ENCODE data around the gene SCNN1G.

Gene SCNN1G

DNA sequence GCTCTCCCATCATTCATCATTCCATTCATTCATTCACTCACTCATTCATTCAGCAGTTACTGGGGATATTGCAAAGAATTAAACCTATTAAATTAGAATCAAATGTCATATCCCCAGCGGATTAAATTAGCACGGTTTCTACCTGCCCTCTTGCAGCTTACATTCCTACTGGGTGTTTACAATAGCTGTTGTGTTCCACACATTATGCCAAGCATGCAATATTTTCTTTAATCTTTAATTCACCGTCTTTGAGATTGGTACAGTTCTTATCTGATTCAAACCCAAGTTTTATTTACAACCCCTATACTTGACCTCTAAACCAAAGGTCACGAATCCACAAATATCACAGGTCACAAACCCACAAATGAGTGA is 32.6 kb upstream of the SCNN1G start:
- in situ Hi-C loops (cut with HindIII; ENCODE audit: low sequenced_read_pairs): no loop called here

DNA sequence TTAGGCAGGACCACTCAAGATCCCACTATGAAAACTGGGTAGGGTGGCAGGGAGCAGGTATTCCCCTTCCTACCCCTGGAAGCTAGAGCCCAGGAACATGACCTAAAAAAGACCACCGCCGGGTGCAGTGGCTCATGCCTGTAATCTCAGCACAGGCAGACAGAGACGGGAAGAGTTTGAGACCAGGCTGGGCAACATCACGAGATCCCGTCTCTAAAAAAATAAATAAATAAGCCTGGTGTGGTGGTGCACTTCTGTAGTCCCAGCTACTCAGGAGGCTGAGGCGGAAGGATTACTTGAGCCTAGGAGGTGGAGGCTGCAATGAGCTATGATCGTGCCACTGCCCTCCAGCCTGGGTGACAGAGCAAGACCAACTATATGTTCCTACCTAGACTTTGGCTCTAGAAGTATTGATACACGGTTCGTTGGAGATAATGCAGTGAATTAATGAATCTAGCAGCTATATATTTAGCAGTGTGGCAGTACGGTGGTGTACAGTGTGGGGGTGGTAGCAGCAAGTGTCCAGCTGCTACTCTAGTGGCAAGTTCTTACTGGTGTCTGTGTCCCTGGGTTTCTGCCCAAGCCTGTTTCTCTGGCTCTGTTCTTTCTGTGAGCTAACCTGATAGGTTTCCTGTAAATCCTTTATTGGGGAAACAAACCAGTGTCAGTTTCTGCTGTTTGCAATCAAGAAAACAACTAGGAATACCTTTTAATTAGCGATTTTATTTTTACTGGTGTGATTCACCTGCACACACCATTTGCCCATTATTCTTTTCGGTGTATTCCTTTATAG is 30.0 kb upstream of the SCNN1G start:
- in situ Hi-C loops (cut with HindIII; ENCODE audit: low sequenced_read_pairs): no loop called here

DNA sequence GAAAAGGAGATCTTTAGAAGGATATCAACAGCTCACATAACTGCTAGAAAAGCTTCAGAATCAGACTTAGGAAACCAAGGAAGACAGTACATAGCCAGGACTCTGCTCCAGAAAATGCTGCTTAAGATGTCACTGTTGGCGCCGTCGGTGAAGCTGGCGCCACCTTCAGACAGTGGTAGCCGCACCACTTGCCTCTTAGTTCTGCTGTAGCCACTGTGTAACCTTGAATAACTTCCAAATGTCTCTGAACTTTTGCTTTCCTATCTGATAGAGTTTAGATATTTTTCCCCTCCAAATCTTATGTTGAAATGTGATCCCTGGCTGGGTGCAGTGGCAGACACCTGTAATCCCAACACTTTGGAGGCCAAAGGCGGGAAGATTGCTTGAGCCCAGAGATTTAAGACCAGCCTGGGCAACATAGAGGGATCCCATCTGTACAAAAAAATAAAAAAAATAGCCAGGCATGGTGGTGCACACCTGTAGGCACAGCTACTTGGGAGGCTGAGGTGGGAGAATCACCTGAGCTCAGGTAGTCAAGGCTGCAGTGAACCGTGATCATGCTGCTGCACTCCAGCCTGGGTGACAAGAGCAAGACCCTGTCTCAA is 27.0 kb upstream of the SCNN1G start:
- in situ Hi-C loops (cut with HindIII; ENCODE audit: low sequenced_read_pairs): no loop called here

DNA sequence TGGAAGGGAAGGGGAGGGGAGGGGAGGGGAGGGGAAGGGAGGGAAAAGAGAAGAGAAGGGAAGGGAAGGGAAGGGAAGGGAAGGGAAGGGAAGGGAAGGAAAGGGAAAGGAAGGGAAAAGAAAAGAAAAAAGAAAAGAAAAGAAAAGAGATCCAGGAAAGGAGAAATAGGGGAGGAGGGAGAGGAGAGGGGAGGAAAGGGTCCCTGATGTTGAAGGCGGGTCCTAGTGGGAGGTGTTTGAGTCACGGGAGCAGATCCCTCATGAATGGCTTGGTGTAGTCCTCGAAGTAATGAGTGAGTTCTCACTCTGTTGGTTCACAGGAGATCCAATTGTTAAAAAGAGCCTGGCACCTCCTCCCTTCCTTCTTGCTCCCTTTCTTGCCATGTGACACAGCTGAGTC is 26.4 kb upstream of the SCNN1G start:
- in situ Hi-C loops (cut with HindIII; ENCODE audit: low sequenced_read_pairs): no loop called here

DNA sequence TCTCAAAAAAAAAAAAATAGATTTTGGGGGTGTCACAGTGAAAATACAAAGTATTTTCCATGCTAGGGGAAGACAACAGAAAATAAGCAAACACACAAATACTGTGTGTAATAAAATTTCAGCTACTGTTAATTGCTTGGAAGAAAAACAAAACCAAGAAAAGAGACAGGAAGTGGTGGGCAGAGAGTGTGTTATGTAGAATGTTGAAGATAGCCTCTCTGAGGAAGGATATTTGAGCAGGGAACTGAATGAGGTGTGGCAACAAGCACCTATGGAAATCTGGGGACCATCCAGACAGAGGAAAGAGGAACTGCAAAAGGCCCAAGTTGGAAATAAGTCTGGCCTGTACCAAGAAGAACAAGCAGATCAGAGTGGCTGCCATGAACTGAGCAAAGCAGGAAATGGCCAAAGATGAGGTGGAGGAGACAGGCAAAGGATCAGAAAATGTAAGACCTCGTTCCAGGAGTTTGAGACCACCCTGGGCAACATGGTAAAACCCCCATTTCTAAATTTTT is 25.5 kb upstream of the SCNN1G start:
- in situ Hi-C loops (cut with HindIII; ENCODE audit: low sequenced_read_pairs): no loop called here

DNA sequence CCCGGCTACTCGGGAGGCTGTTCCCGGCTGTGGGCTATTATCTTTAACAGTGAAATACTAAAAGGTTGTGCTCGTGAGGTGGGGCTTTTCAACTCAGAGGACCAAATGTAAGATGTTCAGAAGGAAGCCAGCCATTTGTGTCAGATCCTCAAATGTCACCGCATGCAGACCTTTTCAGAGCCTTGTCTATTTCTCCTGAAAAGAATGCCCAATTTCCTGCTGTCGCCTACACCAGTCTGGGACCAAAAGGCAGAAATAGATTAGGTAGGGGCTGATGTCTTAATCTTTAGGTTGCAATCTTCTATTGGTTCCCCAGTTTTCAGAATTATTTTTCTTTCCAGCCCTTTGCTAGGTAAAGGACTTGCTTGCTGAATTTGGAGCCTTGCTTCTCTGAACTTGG is 24.4 kb upstream of the SCNN1G start:
- in situ Hi-C loops (cut with HindIII; ENCODE audit: low sequenced_read_pairs): no loop called here

DNA sequence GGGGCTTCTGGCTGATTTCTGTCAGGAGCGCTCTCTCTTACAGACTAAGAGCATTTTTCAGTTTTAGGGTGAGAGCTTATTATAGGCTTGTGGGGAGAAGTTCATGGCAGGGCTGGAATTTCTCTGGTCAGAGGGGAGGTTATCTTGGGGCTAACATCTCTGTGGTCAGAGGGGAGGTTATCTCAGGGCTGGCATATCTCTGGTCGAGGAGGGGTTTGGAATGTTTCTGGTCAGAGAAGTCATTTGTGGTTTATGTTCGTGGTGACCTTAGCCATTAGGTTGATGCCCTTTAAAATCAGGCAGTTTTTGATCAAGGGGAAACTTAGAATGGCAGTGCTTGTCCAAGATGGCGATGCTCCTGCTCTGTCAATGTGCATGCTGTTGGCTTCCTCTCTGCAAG is 22.5 kb upstream of the SCNN1G start:
- in situ Hi-C loops (cut with HindIII; ENCODE audit: low sequenced_read_pairs): no loop called here

DNA sequence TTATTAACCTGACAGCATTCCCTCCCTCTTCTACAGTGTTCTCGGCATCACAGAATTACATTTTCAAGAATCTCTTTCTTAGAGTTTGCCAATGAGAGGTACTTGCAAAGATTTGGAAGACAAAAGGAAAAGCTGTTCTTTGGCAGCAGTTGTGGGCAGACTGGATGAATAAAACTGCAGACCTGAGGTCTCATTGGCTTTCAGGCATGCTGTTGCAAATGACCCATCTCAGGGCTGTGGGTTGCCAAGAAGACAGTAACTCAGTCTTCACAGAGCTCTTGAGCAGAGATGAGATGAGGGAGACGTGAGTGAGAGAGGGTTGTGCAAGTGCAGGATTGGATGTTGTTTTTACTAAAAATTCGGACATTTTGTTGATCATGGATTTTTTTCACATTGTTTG is 22.0 kb upstream of the SCNN1G start:
- in situ Hi-C loops (cut with HindIII; ENCODE audit: low sequenced_read_pairs): no loop called here

DNA sequence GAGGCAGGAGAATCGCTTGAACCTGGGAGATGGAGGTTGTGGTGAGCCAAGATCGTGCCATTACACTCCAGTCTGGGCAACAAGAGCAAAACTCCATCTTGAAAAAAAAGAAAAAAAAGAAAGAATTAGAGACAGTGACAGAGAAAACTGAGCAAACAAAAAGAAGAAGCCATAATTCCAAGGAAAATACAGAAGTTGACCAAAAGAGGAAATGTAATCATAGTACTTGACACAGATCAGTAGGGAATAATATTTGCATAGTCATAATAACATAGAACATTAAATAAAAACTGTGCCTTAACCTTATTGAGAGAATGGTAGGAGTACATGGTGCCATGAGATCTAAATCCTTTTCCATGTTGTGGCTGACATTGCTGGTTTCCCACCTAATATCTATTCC is 18.6 kb upstream of the SCNN1G start:
- in situ Hi-C loops (cut with HindIII; ENCODE audit: low sequenced_read_pairs): no loop called here

DNA sequence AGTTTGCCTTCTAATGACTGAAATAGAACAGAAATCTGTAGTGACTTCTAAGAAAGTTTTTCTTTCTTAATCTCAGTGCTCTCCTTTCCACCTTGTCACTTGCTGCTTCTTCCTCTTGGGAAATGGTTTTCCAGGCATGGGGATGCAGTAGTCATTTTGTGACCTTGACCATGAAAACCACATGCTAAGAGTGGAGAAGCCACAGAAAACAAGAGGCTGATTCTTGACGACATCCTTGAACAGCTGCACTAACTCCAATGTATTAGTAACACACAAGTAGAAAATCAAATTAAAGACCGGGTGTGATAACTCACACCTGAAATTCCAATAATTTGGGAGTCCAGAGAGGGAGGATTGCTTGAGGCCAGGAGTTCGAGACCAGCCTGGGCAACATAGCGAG is 17.8 kb upstream of the SCNN1G start:
- in situ Hi-C loops (cut with HindIII; ENCODE audit: low sequenced_read_pairs): no loop called here

DNA sequence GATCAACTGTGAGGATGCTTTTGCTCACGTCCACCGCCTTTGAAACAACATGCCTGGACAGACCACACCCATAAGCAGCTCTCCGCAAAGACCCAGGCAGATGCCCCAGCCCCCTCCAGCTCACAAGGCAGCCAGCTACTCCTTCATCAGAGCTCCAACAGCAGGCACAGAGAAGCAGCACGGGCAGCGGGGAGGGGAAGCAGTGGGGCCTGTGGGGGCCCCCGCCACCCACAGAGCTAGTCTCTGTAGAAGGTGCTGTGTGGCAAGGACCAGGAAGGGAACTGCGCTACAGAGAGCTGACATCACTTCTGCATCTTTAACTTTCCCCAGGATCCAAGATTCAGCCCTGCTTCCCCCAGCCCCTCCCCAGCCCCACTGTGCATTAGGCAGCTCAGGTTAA is 10.0 kb upstream of the SCNN1G start:
- in situ Hi-C loops (cut with HindIII; ENCODE audit: low sequenced_read_pairs): no loop called here

DNA sequence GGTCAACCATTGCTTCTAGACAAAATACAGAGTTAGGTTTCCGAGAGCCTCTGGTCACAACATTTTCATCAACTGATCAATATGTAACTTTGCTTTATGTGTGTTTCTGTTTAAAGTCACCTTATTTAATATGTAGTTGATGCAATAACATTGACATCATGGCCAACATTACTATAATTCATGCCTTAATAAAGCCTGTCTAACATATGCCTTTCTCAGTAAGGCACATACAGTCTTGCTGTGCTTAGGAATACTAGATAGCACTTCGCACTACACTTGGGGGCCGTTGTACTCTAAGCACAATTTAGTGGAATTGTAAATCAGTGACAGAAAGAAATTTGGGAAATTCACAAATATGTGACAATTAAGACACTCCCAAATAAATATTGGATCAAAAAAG is 9.6 kb upstream of the SCNN1G start:
- in situ Hi-C loops (cut with HindIII; ENCODE audit: low sequenced_read_pairs): no loop called here

DNA sequence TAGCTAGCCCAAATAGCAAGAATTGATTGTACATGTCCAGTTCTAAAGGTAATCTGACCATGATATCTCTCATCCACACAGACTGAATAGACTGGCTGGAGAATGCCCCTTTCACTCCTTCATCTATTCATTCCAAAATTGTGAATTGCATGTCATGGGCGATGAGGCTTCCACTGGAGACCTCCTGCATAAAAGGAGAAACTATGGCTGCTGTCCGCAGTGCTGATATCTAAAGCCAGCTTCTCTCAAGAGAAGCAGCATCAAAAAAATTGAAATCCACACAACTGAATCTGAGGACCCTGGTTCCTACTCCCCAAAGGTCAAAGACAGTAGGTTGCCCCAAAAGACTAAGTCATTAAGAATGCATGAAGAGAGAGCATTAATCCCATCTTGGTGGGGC is 7.9 kb upstream of the SCNN1G start:
- in situ Hi-C loops (cut with HindIII; ENCODE audit: low sequenced_read_pairs): loop anchor here (25.0 kb wide), 1 partner anchor 263 kb away; no protein-coding TSS in a partner anchor

DNA sequence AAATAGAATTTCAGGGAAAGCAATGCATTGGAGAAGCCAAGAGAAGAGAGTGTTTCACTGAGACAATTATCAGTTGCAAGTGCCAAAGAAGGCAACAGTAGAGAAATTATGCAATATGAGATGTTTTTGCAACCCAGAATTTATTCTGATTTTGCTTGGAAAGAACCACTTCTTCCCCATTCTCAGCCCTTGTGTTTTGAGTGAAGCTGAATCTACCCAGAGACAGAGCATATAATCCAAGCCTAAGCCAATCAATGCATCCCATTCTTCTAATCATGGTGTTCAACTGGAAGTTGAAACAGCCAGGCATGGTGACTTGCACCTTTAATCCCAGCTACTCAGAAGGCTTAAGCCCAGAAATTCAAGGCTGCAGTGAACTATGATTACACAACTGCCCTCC is 6.9 kb upstream of the SCNN1G start:
- in situ Hi-C loops (cut with HindIII; ENCODE audit: low sequenced_read_pairs): loop anchor here (25.0 kb wide), 1 partner anchor 262 kb away; no protein-coding TSS in a partner anchor

DNA sequence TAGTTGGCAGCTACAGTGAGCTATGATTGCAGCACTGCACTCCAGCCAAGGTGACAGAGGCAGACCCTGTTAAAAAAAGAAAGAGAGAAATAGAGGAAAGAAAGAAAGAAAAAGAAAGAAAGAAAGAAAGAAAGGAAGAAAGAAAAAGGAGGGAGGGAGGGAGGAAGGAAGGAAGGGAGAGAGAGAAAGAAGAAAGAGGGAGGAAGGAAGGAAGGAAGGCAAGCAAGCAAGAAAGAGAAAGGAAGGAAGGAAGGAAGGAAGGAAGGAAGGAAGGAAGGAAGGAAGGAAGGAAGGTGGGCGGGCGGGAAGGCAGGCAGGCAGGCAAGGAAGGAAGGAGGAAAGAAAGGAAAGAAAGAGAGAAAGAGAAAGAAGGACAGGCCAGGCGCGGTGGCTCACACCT is 1.0 kb upstream of the SCNN1G start:
- in situ Hi-C loops (cut with HindIII; ENCODE audit: low sequenced_read_pairs): loop anchor here (25.0 kb wide), 1 partner anchor 256 kb away; no protein-coding TSS in a partner anchor

DNA sequence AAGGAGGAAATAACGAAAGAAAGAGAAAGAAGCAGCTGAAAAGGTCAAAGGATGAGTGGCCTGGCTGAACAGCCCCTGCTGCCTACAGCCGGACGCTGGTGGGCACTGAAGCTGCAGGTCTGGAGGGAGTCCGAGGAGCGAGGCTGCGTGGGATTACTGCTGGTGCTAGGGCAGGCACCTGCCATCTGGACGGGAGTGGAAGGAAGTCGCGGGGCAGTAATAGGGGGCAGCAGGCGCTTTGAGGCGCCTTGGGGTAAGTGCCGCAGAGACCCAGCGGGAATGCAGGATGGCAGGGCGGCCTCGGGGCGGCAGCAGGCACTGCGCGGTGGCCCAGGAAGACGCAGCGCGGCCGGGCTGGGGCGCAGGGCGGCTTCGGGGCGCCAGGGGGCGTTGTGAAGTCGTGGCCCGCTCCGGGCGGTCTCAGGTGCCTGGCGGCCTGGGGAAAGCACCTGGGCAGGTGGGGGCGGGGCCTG is 303 bp upstream of the SCNN1G start:
- in situ Hi-C loops (cut with HindIII; ENCODE audit: low sequenced_read_pairs): loop anchor here (25.0 kb wide), 1 partner anchor 255 kb away; no protein-coding TSS in a partner anchor

DNA sequence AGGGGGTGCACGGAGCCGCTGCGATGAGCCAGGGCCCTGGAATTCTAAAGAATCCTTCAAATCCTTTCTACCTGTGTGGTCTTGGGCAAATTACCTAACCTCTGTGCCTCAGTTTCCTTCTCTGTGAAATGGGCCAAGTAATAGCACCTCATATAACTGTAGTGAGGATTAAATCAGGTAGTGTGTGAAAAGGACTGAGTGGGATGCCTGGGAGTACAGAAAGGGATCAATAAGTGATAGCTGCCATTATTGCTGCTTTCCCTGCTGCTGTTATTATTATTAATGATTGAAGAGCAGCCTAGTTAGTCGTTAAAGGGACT is 958 bp downstream of the SCNN1G start:
- in situ Hi-C loops (cut with HindIII; ENCODE audit: low sequenced_read_pairs): loop anchor here (25.0 kb wide), 1 partner anchor 254 kb away; no protein-coding TSS in a partner anchor

DNA sequence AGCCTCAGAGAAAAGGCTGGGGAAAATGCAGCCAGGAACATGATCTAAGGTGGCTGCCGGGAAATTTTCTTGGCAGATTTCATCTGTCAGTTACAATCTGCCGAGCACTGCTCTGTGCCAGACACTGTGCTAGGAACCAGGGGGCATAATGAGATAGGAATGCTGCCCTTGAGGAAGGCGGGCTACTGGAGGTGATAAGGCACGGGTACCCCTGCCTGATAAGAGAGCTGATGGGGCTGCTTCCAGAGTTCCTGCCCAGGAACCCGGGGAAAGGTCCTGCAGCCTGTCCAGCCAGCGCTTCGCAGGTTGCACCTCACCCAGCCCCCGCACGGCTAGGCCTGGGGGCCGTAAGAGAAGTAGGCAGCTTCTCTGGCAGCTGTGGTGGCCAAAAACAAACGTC is 3.1 kb downstream of the SCNN1G start:
- in situ Hi-C loops (cut with HindIII; ENCODE audit: low sequenced_read_pairs): loop anchor here (25.0 kb wide), 1 partner anchor 252 kb away; no protein-coding TSS in a partner anchor

DNA sequence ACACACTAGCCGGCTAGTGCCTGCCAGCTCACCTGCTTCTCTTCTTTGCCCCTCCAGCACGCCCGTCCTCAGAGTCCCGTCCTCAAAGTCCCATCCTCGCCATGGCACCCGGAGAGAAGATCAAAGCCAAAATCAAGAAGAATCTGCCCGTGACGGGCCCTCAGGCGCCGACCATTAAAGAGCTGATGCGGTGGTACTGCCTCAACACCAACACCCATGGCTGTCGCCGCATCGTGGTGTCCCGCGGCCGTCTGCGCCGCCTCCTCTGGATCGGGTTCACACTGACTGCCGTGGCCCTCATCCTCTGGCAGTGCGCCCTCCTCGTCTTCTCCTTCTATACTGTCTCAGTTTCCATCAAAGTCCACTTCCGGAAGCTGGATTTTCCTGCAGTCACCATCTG is 3.6 kb downstream of the SCNN1G start:
- in situ Hi-C loops (cut with HindIII; ENCODE audit: low sequenced_read_pairs): loop anchor here (25.0 kb wide), 1 partner anchor 251 kb away; no protein-coding TSS in a partner anchor

DNA sequence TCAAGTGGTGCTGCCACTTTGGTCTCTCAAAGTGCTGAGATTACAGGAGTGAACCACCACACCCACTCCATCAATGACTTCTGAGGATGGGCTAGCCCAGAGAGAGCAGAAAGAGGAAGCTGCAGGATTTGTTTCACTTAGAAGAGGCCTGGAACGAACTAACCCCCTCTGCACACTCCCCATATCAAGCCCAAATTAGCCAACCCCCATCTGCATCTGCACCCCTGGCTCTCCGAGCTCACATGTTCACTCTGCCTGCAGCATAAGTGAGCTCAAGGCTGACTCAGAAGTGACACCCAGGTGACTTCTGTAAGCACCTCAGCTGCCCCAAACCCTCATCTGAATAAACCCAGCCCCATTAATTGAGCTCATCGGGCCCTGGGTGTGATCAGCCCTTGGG is 4.8 kb downstream of the SCNN1G start:
- in situ Hi-C loops (cut with HindIII; ENCODE audit: low sequenced_read_pairs): loop anchor here (25.0 kb wide), 1 partner anchor 250 kb away; no protein-coding TSS in a partner anchor

DNA sequence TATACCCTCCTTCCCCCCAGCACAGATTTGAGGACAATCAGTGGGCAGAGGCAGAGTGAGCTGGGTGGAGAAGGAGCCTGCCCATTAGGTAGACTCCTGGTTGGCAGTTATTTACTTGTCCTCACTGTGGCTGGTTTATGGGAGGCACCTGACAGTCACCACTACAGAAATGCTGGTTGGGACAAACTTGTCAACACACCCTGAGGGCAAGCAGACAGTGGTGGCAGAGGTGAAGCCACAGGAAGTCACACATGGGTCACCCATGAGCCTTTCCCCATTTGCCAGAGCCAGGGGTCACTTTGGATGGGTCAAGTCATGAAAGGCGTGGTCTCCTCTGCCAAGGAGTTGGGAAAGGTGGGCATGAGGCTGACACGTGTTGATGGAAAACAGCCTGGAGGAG is 6.4 kb downstream of the SCNN1G start:
- in situ Hi-C loops (cut with HindIII; ENCODE audit: low sequenced_read_pairs): loop anchor here (25.0 kb wide), 1 partner anchor 248 kb away; no protein-coding TSS in a partner anchor
